WTC11 (cell line): ENCODE results near the gene CAPN11.

ENCODE experiments used
- ARID4B ChIP-seq: sonication (generic); formaldehyde crosslinking; IDR thresholded peaks from 2 replicates; pipeline ENCODE4 v1.8.0; 2023; ENCODE audit warnings: missing genetic modification reagents, mild to moderate bottlenecking, borderline replicate concordance
- ATF6 ChIP-seq: sonication (generic); formaldehyde crosslinking; IDR thresholded peaks from 2 replicates; pipeline ENCODE4 v1.8.1; 2023; ENCODE audit warnings: mild to moderate bottlenecking, missing genetic modification reagents
- CDX4 ChIP-seq: fragments of 250-450 bp; sonication (Bioruptor Pico); IDR thresholded peaks from 2 replicates; pipeline ENCODE4 v1.9.0; 2021; ENCODE audit warnings: moderate library complexity, mild to moderate bottlenecking, inconsistent platforms, borderline replicate concordance
- CTCF ChIP-seq: fragments of 200-600 bp; IDR thresholded peaks from 2 replicates; pipeline ENCODE4 v1.8.0; 2022; ENCODE audit warnings: antibody characterized with exemption
- FOXJ3 ChIP-seq: sonication (generic); formaldehyde crosslinking; IDR thresholded peaks from 2 replicates; pipeline ENCODE4 v1.9.0; 2021; ENCODE audit warnings: missing genetic modification reagents, mild to moderate bottlenecking, borderline replicate concordance
- GABPB1 ChIP-seq: sonication (generic); formaldehyde crosslinking; IDR thresholded peaks from 2 replicates; pipeline ENCODE4 v1.8.1; 2023; ENCODE audit warnings: mild to moderate bottlenecking, missing genetic modification reagents

GRCh38 chr6:44214307-44214706 lies 55.7 kb downstream of the CAPN11 start:
- TF ChIP-seq FOXJ3 (CRISPR knock-in tag) = no peak
- TF ChIP-seq ARID4B (CRISPR knock-in tag) = no peak
- no peak for TF ChIP-seq CTCF
- TF ChIP-seq GABPB1 = no peak
- TF ChIP-seq ATF6 (CRISPR knock-in tag) = no peak
- TF ChIP-seq CDX4 (CRISPR knock-in tag) = no peak
